SKM-1 (cell line): ENCODE results near the gene MADD.
"Not testable (repeated sequence)": the region's sequence is repeated elsewhere in the genome, so short reads cannot be mapped to it uniquely, and the experiment has no call there.

Source experiments
- DNase-seq: peaks from one replicate; lab custom pipeline; 2025; ENCODE audit not compliant: unreplicated experiment; lab: John Stamatoyannopoulos, UW

Gene MADD

GRCh38 chr11:47274495-47275235 lies 4.7 kb downstream of the MADD start:
- DNase-seq: no peak

- no peak for DNase-seq
Observed at GRCh38 chr11:47276923-47277322, 7.0 kb downstream of the MADD start.

DNA sequence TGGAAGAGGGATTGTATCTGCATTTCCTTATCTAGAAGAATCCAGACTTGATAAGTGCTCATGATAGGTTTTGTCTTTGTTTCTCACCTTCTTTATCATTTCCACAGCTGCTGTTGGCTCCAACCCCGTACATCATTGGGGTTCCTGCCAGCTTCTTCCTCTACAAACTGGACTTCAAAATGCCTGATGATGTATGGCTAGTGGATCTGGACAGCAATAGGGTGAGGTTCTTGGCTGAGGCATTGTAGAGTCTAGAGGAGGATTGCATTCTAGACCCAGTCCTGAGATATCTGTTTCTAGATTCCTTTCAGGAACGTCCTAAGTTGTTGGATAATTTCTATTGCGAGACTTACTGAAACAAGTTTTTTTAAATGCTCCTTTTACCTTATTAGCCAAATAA lies 8.1 kb downstream of the MADD start:
- DNase-seq: no peak

- DNase-seq: no peak
Observed at GRCh38 chr11:47278769-47279168, 8.8 kb downstream of the MADD start.

DNA sequence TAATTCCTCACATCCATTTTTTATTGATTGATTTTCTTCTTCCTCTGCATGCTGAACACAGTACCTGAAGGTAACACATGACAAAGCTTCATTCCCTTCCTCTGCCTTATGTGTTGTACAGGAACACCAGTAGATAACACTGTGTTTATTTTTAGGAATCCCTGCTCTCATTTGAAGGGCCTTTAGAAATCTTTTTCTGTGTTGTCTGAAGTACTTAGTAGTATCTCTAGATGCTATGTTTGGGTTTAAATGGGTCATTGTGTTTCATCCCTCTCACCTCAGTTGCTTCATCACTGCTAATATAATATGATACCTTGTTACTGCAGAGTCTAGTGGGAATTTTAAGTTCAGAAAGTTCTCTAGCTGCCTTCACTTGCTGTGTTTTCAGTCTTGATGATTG lies 10.2 kb downstream of the MADD start:
- no peak for DNase-seq

DNA sequence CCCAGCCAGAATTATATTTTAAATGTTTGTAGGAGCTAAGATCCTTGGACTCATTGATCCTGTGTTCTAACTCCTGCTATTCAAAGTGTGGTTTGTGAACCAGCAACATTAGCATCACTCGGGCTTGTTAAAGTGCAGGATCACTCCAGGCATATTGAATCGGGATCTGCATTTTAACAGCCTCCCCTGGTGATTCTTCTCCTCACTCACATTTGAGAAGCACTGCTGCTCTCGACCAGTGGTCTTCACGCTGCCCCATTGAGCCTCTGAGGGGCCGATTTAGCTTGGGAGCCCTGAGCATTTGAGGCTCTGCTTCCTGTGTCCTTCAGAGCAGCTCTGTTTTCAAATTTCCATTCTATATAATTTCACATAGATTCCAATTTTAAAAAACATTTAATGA lies 10.9 kb downstream of the MADD start:
- DNase-seq: no peak

GRCh38 chr11:47282462-47282861 lies 12.5 kb downstream of the MADD start:
- no peak for DNase-seq

DNA sequence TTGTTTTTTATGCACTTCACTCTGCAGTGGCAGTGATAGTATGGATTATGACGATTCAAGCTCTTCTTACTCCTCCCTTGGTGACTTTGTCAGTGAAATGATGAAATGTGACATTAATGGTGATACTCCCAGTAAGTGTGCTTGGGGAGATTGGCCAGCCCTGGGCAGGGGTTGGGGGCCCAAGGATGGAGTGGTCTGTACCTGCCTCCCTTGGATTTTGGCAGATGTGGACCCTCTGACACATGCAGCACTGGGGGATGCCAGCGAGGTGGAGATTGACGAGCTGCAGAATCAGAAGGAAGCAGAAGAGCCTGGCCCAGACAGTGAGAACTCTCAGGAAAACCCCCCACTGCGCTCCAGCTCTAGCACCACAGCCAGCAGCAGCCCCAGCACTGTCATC lies 14.2 kb downstream of the MADD start:
- no peak for DNase-seq

GRCh38 chr11:47285969-47286770 lies 16.2 kb downstream of the MADD start:
- no peak for DNase-seq

- DNase-seq: no peak
Observed at GRCh38 chr11:47288066-47288465, 18.1 kb downstream of the MADD start.

DNA sequence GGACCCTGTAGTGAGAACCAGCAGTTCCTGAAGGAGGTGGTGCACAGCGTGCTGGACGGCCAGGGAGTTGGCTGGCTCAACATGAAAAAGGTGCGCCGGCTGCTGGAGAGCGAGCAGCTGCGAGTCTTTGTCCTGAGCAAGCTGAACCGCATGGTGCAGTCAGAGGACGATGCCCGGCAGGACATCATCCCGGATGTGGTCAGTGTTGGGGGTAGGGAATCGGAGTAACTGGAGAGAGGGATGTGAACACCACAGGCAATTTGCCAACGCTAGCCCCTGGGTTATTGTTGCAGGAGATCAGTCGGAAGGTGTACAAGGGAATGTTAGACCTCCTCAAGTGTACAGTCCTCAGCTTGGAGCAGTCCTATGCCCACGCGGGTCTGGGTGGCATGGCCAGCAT lies 19.9 kb downstream of the MADD start:
- DNase-seq: no peak

- no peak for DNase-seq
Observed at GRCh38 chr11:47295385-47295784, 25.5 kb downstream of the MADD start.

- no peak for DNase-seq
Observed at GRCh38 chr11:47296045-47296444, 26.1 kb downstream of the MADD start.

GRCh38 chr11:47299078-47299477 lies 29.1 kb downstream of the MADD start:
- no peak for DNase-seq

- no peak for DNase-seq
Observed at GRCh38 chr11:47302853-47303252, 32.9 kb downstream of the MADD start.

GRCh38 chr11:47305734-47306483 lies 36.0 kb downstream of the MADD start:
- no peak for DNase-seq

DNA sequence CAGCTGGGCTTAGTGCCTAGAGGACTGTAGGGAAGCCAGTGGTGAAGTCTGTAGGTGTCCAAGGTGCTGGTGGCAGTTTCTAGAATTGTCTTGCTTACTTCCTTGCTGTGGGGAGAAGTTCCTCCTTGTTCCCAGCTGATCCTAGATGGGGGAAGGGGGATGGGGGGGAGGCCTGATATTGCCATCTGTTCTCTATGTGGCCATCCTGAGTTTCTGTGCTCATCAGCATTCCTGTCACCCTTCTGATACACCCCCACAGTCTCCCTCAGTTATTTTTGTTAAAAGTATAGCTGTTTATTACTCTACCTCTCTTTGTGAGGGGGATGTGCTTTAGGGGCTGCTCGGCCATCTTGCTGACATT lies 36.5 kb downstream of the MADD start:
- DNase-seq: no peak

DNA sequence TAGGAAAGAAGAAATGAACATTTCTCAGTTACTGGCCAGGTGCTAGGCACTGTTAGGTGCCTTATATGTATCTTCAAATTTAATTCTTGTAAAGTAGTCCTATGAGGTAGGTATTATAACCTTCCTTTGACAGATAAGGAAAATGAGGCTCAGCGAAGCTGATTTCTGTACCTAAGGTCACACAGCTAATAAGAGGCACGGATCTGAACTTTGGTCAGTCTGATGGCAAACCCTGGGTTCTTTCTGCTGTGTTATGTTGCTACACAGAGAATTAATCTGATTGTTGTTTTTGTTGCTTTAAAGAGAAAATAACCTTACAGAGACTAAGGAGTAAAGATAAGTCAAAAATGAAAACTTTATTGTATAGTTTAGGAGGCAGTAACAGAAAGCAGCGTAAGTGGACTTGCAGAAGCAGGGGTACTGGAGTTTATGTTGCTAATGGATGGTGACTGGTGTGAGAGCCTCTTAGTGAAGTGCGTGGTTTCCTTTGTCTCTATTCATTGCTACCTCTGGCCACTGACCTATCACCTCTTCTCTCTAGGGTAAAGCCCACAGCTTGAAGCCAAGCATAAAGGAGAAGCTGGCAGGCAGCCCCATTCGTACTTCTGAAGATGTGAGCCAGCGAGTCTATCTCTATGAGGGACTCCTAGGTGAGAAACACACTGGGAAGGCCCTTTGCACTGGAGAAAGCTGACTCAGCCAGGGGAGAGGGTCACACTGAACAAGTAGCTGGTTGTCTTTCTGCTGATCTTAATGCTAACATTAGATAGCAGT lies 38.3 kb downstream of the MADD start:
- DNase-seq: no peak

DNA sequence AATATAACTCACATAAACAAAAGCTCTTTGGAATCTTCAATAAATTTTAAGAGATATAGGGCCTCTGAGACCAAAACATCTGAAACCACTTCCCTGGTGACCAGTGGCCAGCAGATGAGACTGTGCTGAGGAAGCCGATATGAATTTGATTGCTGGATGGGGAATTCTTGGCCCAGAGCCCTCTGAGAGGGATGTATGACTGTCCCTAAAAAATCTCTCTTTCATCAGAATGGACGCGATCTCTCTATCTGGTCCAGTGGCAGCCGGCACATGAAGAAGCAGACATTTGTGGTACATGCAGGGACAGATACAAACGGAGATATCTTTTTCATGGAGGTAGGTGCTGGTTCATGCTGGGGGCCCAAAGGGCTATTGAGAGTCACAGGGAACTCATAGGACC lies 45.1 kb downstream of the MADD start:
- DNase-seq: no peak

GRCh38 chr11:47316501-47316900 lies 46.6 kb downstream of the MADD start:
- not testable (repeated sequence) for DNase-seq
